Activated CD8-positive, alpha-beta T cell treated with anti-CD3 and anti-CD28 coated beads for 36 hours (primary cell): ENCODE data around the gene ZMPSTE24. TPM values are rescaled to one million over a fixed set of nuclear protein-coding genes. Genes with fewer than 3 reads are reported as not detected.
"Not testable (repeated sequence)": the region's sequence is repeated elsewhere in the genome, so short reads cannot be mapped to it uniquely, and the experiment has no call there.

Source experiments
- ATAC-seq: fragments of 200-7000 bp; cut with Tn5 transposase; one replicate; pipeline ENCODE4 v1.10.0; 2021; ENCODE audit warnings: mild to moderate bottlenecking, moderate library complexity
- CTCF ChIA-PET: fragments of 350-600 bp; sonication (Branson Sonifier 250); formaldehyde crosslinking; loops from one replicate; lab custom pipeline; 2021; ENCODE audit warnings: antibody characterized with exemption; lab: Charles Lee
- POLR2A ChIA-PET: fragments of 350-600 bp; sonication (Branson Sonifier 250); formaldehyde crosslinking; loops from one replicate; lab custom pipeline; 2021; ENCODE audit warnings: antibody characterized with exemption; lab: Charles Lee
- DNase-seq: peaks from one replicate; pipeline ENCODE4 v3.0.0-alpha.2; 2020
- H3K27ac Mint-ChIP-seq: one replicate; pipeline ENCODE4 v1.8.0; 2021; ENCODE audit warnings: mild to moderate bottlenecking, mixed read lengths
- H3K27me3 Mint-ChIP-seq: one replicate; pipeline ENCODE4 v1.8.0; 2021; ENCODE audit warnings: mixed read lengths
- H3K36me3 Mint-ChIP-seq: one replicate; pipeline ENCODE4 v1.8.0; 2021; ENCODE audit warnings: low read depth, mixed read lengths
- H3K4me1 Mint-ChIP-seq: one replicate; pipeline ENCODE4 v1.8.0; 2021; ENCODE audit warnings: low read depth, mixed read lengths
- H3K4me3 Mint-ChIP-seq: one replicate; pipeline ENCODE4 v1.8.0; 2021; ENCODE audit warnings: mild to moderate bottlenecking, moderate library complexity, mixed read lengths
- H3K9me3 Mint-ChIP-seq: one replicate; pipeline ENCODE4 v1.8.0; 2021; ENCODE audit warnings: mixed read lengths
- CTCF ChIP-seq: fragments of 200-600 bp; IDR thresholded peaks from one replicate; pipeline ENCODE4 v1.8.0; 2022; ENCODE audit warnings: antibody characterized with exemption, mild to moderate bottlenecking
- intact Hi-C: fragments of 100-400 bp; cut with micrococcal nuclease; formaldehyde crosslinking; loops from one replicate; pipeline ENCODE4 v1.10.0; 2022
- total RNA-seq, 2 experiments: library from RNA; stranded (reverse); gene quantifications; one replicate each; pipeline ENCODE4 v1.2.3, GENCODE V29; 2021

Gene ZMPSTE24
- total RNA-seq, 2 experiments from 2014 or later = 20.1 to 21.2 TPM

- Mint-ChIP-seq H3K27me3 (peaks cover 9% of the 10 kb centered on the region), H3K4me3 (peak within 1 kb of the TSS; percentile 79), H3K9me3 (no peaks in the 10 kb centered on the region), H3K4me1 (peaks cover 31% of the 10 kb centered on the region), H3K36me3 (no peaks in the 10 kb centered on the region), H3K27ac (peak within 1 kb of the TSS; percentile 60)
- peak; percentile 62 for ATAC-seq
- no peak for TF ChIP-seq CTCF
- ChIA-PET CTCF (interaction anchor here (0.9 to 5.3 kb wide), 15 partner anchors 11 to 243 kb away, joined by 3 to 108 read pairs (median 7); partner anchors contain the start of gene RLF), POLR2A (interaction anchor here (0.8 to 2.9 kb wide), 9 partner anchors 33 to 192 kb away, joined by 3 to 11 read pairs (median 4); partner anchors contain the start of genes EXO5 and ZMPSTE24)
- intact Hi-C loops = loop anchor here (10.0 kb wide), 2 partner anchors 88 to 162 kb away; no protein-coding TSS in a partner anchor
- peak; percentile 78 for DNase-seq
These were observed 58.8 kb downstream of the ZMPSTE24 start, which contains the start of gene COL9A2 for GRCh38 chr1:40316595-40317393. TSS of gene COL9A2 (minus strand) at chr1:40317286. CDS start at chr1:40317197, 89 bp downstream.

- no peak for TF ChIP-seq CTCF
- CTCF ChIA-PET = interaction anchor here (0.8 to 5.3 kb wide), 10 partner anchors 20 to 215 kb away, joined by 3 to 108 read pairs (median 4); no protein-coding TSS in a partner anchor
These were observed 59.5 kb downstream of the ZMPSTE24 start for GRCh38 chr1:40317394-40318074.

DNA sequence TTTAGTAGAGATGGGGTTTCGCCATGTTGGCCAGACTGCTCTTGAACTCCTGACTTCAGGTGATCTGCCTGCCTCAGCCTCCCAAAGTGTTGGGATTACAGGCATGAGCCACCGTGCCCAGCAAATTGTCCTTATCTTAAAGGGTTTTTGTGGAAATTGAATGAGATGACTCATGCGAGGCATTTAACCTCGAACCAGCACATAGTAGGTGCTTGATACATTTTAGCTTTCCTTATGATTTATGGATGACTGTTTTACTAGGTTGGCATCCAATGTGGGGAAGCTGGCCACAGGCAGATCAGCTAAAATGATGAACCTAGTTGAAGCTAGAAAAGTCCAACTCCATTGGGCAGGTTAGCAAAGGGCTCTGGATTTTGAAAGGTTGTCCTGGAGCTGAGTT is 60.4 kb downstream of the ZMPSTE24 start:
- ChIA-PET POLR2A (interaction anchor here (1.1 kb wide), 1 partner anchor 11 kb away, joined by 3 read pairs; no protein-coding TSS in a partner anchor), CTCF (interaction anchor here (0.9 to 4.5 kb wide), 8 partner anchors 17 to 214 kb away, joined by 3 to 38 read pairs (median 4); no protein-coding TSS in a partner anchor)
- no peaks in the 10 kb centered on the region for H3K9me3 Mint-ChIP-seq
- H3K27ac Mint-ChIP-seq = no peak overlapping the region
- intact Hi-C loops = loop anchor here (10.0 kb wide), 2 partner anchors 86 to 164 kb away; no protein-coding TSS in a partner anchor
- no peak for TF ChIP-seq CTCF
- no peak overlapping the region for H3K4me3 Mint-ChIP-seq
- DNase-seq (no peak), ATAC-seq (no peak)
- peaks cover 24% of the 10 kb centered on the region for H3K4me1 Mint-ChIP-seq
- no peaks in the 10 kb centered on the region for H3K36me3 Mint-ChIP-seq
- H3K27me3 Mint-ChIP-seq = peaks cover 9% of the 10 kb centered on the region

More at GRCh38 chr1:40317394-40318074, 59.5 kb downstream of the ZMPSTE24 start:
- DNase-seq (no peak), ATAC-seq (no peak)
- Mint-ChIP-seq H3K9me3 (no peaks in the 10 kb centered on the region), H3K36me3 (no peaks in the 10 kb centered on the region), H3K27ac (no peak overlapping the region), H3K4me1 (peaks cover 30% of the 10 kb centered on the region), H3K27me3 (peaks cover 9% of the 10 kb centered on the region), H3K4me3 (peak overlapping the region; percentile 79)
- POLR2A ChIA-PET = interaction anchor here (2.2 to 2.9 kb wide), 2 partner anchors 60 to 67 kb away, joined by 7 to 11 read pairs; partner anchors contain the start of gene ZMPSTE24
- intact Hi-C loops = loop anchor here (10.0 kb wide), 2 partner anchors 87 to 163 kb away; no protein-coding TSS in a partner anchor

- Mint-ChIP-seq H3K36me3 (no peaks in the 10 kb centered on the region), H3K4me3 (no peak overlapping the region), H3K4me1 (peaks cover 19% of the 10 kb centered on the region), H3K27ac (no peak overlapping the region), H3K9me3 (no peaks in the 10 kb centered on the region), H3K27me3 (peaks cover 9% of the 10 kb centered on the region)
- no peak for TF ChIP-seq CTCF
- ATAC-seq = no peak
- ChIA-PET POLR2A (interaction anchor here (1.1 kb wide), 1 partner anchor 12 kb away, joined by 3 read pairs; no protein-coding TSS in a partner anchor), CTCF (interaction anchor here (1.0 to 4.5 kb wide), 6 partner anchors 16 to 175 kb away, joined by 3 to 38 read pairs (median 7); no protein-coding TSS in a partner anchor)
- DNase-seq = no peak
- intact Hi-C loops = loop anchor here (10.0 kb wide), 2 partner anchors 86 to 164 kb away; no protein-coding TSS in a partner anchor
These were observed 61.1 kb downstream of the ZMPSTE24 start for GRCh38 chr1:40318970-40319621.

DNA sequence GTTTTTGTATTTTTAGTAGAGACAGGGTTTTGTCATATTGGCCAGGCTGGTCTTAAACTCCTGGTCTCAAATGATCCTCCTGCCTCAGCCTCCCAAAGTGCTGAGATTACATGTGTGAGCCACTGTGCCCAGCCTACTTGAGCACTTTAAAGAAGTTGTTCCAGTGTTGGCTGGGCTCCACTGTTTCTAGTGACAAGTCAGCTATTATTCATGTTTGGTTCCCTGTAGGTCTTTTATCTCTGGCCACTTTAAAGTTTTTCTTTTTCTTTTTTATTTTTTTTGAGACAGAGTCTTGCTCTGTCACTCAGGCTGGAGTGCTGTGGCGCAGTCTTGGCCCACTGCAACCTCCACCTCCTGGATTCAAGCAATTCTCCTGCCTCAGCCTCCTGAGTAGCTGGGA is 73.4 kb downstream of the ZMPSTE24 start:
- H3K36me3 Mint-ChIP-seq, DNase-seq, H3K27ac Mint-ChIP-seq, H3K4me1 Mint-ChIP-seq, H3K4me3 Mint-ChIP-seq, ATAC-seq, POLR2A ChIA-PET, intact Hi-C loops, H3K9me3 Mint-ChIP-seq, H3K27me3 Mint-ChIP-seq: not testable (repeated sequence)
- CTCF ChIA-PET = interaction anchor here (0.7 to 2.7 kb wide), 2 partner anchors 178 to 188 kb away, joined by 3 to 12 read pairs; no protein-coding TSS in a partner anchor
